HG03045 (cell line): ENCODE results near the gene CAMK2D.

Experiments used
- ATAC-seq: cut with Tn5 transposase; IDR thresholded peaks from one replicate; pipeline ENCODE4 v1.9.1; 2021; ENCODE audit warnings: mild to moderate bottlenecking, moderate library complexity; ENCODE audit not compliant: unreplicated experiment

CAMK2D gene

GRCh38 chr4:113576947-113577678 is 184.4 kb downstream of the CAMK2D start:
- ATAC-seq, result no peak

GRCh38 chr4:113575401-113575800 is 186.1 kb downstream of the CAMK2D start:
- ATAC-seq, result no peak

- no peak for ATAC-seq
Observed at GRCh38 chr4:113574636-113575103, 186.9 kb downstream of the CAMK2D start.

- no peak for ATAC-seq
Observed at GRCh38 chr4:113572620-113573019, 188.9 kb downstream of the CAMK2D start.

- ATAC-seq, result no peak
Observed at GRCh38 chr4:113566015-113566795, 195.3 kb downstream of the CAMK2D start.

- no peak for ATAC-seq
Observed at GRCh38 chr4:113565702-113566012, 195.9 kb downstream of the CAMK2D start.

- ATAC-seq, result peak; percentile 21
Observed at GRCh38 chr4:113564493-113564892, 197.0 kb downstream of the CAMK2D start.

- no peak for ATAC-seq
Observed at GRCh38 chr4:113563691-113564378, 197.7 kb downstream of the CAMK2D start.

GRCh38 chr4:113561758-113562157 is 199.8 kb downstream of the CAMK2D start:
- ATAC-seq, result no peak

- ATAC-seq, result no peak
Observed at GRCh38 chr4:113561092-113561491, 200.4 kb downstream of the CAMK2D start.

- ATAC-seq, result no peak
Observed at GRCh38 chr4:113560579-113560978, 201.0 kb downstream of the CAMK2D start.

GRCh38 chr4:113559947-113560346 is 201.6 kb downstream of the CAMK2D start:
- ATAC-seq, result no peak

- no peak for ATAC-seq
Observed at GRCh38 chr4:113556382-113557134, 205.0 kb downstream of the CAMK2D start.

- no peak for ATAC-seq
Observed at GRCh38 chr4:113555868-113556267, 205.7 kb downstream of the CAMK2D start.

- no peak for ATAC-seq
Observed at GRCh38 chr4:113553082-113553481, 208.5 kb downstream of the CAMK2D start.

- ATAC-seq, result no peak
Observed at GRCh38 chr4:113550510-113550909, 211.0 kb downstream of the CAMK2D start.

- ATAC-seq, result no peak
Observed at GRCh38 chr4:113548303-113548702, 213.2 kb downstream of the CAMK2D start.

GRCh38 chr4:113547487-113548042 is 214.0 kb downstream of the CAMK2D start:
- peak; percentile 100 for ATAC-seq

- no peak for ATAC-seq
Observed at GRCh38 chr4:113541933-113542332, 219.6 kb downstream of the CAMK2D start.

GRCh38 chr4:113540859-113541258 is 220.7 kb downstream of the CAMK2D start:
- ATAC-seq, result no peak

- ATAC-seq, result peak; percentile 80
Observed at GRCh38 chr4:113539408-113539807, 222.1 kb downstream of the CAMK2D start.
